Uterus (tissue), 4 donors: Measurements from ENCODE around the gene CLOCK. TPM values are rescaled to one million over a fixed set of nuclear protein-coding genes. Genes with fewer than 3 reads are reported as not detected.

Experiments
- DNase-seq, 2 donors: peaks; one replicate each; pipeline ENCODE4 v3.0.0-alpha.2; 2019 to 2020
- H3K27ac ChIP-seq, 2 donors: fragments of 200-600 bp; sonication (generic); 1 replicate in 1 of 2; 2 replicates in 1 of 2; pipeline ENCODE4 v1.5.1; 2016 to 2018
- H3K27me3 ChIP-seq, 2 donors: fragments of 200-600 bp; sonication (generic); one replicate each; pipeline ENCODE4 v1.5.1; 2018 to 2019; ENCODE audit warnings: control low read depth in 1 of 2
- H3K36me3 ChIP-seq, 2 donors: fragments of 200-600 bp; sonication (generic); one replicate each; pipeline ENCODE4 v1.5.1; 2019; ENCODE audit warnings: control low read depth in 1 of 2
- H3K4me1 ChIP-seq, 2 donors: fragments of 200-600 bp; sonication (generic); one replicate each; pipeline ENCODE4 v1.5.1; 2018 to 2019; ENCODE audit warnings: control low read depth in 1 of 2
- H3K4me3 ChIP-seq, 2 donors: fragments of 200-600 bp; sonication (generic); 1 replicate in 1 of 2; 2 replicates in 1 of 2; pipeline ENCODE4 v1.5.1; 2018 to 2019; ENCODE audit warnings: mild to moderate bottlenecking in 1 of 2
- H3K9me3 ChIP-seq, 2 donors: fragments of 200-600 bp; sonication (generic); one replicate each; pipeline ENCODE4 v1.5.1; 2019; ENCODE audit warnings: control low read depth in 1 of 2
- POLR2A ChIP-seq, 2 donors: fragments of 450-650 bp; IDR thresholded peaks; one replicate each; pipeline ENCODE4 v1.6.1; 2016; ENCODE audit warnings: antibody characterized with exemption in 2 of 2, mild to moderate bottlenecking in 1 of 2, moderate library complexity in 1 of 2
- intact Hi-C: fragments of 100-400 bp; cut with DNase I; formaldehyde crosslinking; loops from one replicate; pipeline ENCODE4 v1.15.1; 2023; ENCODE audit warnings: low total_unique reads
- total RNA-seq, 4 donors: library from RNA; depleted of rRNA in 3 of 4; stranded (reverse); fragments of >200 nt in 3 of 4; gene quantifications; one replicate each; pipeline versions ENCODE4 v1.1.0 to v1.2.4, GENCODE V29; 2014 to 2023
- TF ChIP-seq, protein P1 (sequence below), 4 experiments: fragments of 200-600 bp in 2 of 4; fragments of 450-650 bp in 2 of 4; sonication (generic) in 2 of 4; IDR thresholded peaks; one replicate each; pipeline ENCODE4 v1.5.1; 2016 to 2019; ENCODE audit warnings: antibody characterized with exemption in 4 of 4, mild to moderate bottlenecking in 2 of 4, moderate library complexity in 1 of 4
- donor health status: DM: yes; HTN: yes; CAD: no.

Gene CLOCK
- total RNA-seq, 4 donors from 2014 or later, result 13.3 to 60.3 (median 29.1) TPM

DNA sequence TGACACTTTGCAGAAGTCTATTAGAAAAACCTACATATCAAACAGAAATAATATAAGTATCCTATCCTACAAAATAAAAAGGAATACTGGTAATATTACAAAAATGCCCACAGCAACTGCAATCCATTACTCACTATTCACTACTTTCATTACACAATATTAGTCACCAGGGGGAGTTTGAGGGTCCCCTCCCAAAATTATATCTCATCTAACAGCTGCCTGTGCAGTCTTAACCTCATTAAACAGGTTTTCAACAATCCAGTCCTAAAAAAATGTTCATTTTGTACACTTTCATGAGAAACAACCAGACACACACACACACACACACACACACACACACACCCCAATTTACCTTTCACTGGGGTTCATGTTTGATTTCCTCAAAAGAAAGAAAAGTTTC is 2.9 kb downstream of the CLOCK start:
- no peak for TF ChIP-seq POLR2A (IDR thresholded peaks at IDR 0.05)
- TF ChIP-seq, protein P1, sequence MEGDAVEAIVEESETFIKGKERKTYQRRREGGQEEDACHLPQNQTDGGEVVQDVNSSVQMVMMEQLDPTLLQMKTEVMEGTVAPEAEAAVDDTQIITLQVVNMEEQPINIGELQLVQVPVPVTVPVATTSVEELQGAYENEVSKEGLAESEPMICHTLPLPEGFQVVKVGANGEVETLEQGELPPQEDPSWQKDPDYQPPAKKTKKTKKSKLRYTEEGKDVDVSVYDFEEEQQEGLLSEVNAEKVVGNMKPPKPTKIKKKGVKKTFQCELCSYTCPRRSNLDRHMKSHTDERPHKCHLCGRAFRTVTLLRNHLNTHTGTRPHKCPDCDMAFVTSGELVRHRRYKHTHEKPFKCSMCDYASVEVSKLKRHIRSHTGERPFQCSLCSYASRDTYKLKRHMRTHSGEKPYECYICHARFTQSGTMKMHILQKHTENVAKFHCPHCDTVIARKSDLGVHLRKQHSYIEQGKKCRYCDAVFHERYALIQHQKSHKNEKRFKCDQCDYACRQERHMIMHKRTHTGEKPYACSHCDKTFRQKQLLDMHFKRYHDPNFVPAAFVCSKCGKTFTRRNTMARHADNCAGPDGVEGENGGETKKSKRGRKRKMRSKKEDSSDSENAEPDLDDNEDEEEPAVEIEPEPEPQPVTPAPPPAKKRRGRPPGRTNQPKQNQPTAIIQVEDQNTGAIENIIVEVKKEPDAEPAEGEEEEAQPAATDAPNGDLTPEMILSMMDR (IDR thresholded peaks at IDR 0.05), result no peak
- no peak overlapping the region for H3K27ac ChIP-seq
- H3K36me3 ChIP-seq, result no peaks in the 10 kb centered on the region
- no peaks in the 10 kb centered on the region for H3K4me1 ChIP-seq
- no peaks in the 10 kb centered on the region for H3K9me3 ChIP-seq
- no peak overlapping the region for H3K4me3 ChIP-seq
- intact Hi-C loops, result no loop called here
- no peaks in the 10 kb centered on the region for H3K27me3 ChIP-seq
- DNase-seq, result no peak

- Histone ChIP-seq H3K9me3 (no peaks in the 10 kb centered on the region), H3K27ac (no peak overlapping the region), H3K4me1 (no peaks in the 10 kb centered on the region), H3K4me3 (no peak overlapping the region), H3K36me3 (no peaks in the 10 kb centered on the region), H3K27me3 (no peaks in the 10 kb centered on the region)
- TF ChIP-seq, protein P1 (IDR thresholded peaks at IDR 0.05), result no peak
- no peak for TF ChIP-seq POLR2A (IDR thresholded peaks at IDR 0.05)
- intact Hi-C loops, result no loop called here
- no peak for DNase-seq
Observed at GRCh38 chr4:55540271-55540670, 6.4 kb downstream of the CLOCK start.

DNA sequence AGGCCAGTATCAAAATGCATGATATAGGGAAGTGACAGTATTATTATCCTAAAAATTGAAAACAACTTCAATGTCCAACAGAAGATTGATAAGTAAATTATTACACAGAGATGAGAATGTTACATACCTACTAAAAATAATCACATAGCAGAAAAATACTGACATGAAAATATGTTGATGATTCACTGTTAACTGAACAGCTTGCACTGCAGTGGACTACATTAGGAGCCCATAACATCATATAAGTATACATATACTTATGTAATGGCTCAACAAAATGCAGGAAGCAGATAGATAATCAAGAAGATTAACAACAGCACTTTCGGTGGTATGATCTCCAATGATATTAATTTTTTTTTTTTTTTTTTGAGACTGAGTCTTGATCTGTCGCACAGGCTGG is 7.1 kb downstream of the CLOCK start:
- Histone ChIP-seq H3K4me1 (no peaks in the 10 kb centered on the region), H3K27ac (no peak overlapping the region), H3K9me3 (no peaks in the 10 kb centered on the region), H3K36me3 (no peaks in the 10 kb centered on the region), H3K27me3 (no peaks in the 10 kb centered on the region), H3K4me3 (no peak overlapping the region)
- intact Hi-C loops, result no loop called here
- TF ChIP-seq, protein P1 (IDR thresholded peaks at IDR 0.05), result no peak
- TF ChIP-seq POLR2A (IDR thresholded peaks at IDR 0.05), result no peak
- DNase-seq, result no peak

- no peak overlapping the region for H3K4me3 ChIP-seq
- H3K27me3 ChIP-seq, result no peaks in the 10 kb centered on the region
- intact Hi-C loops, result no loop called here
- no peak overlapping the region for H3K27ac ChIP-seq
- no peak for DNase-seq
- H3K36me3 ChIP-seq, result no peaks in the 10 kb centered on the region
- H3K9me3 ChIP-seq, result no peaks in the 10 kb centered on the region
- TF ChIP-seq, protein P1 (IDR thresholded peaks at IDR 0.05), result no peak
- TF ChIP-seq POLR2A (IDR thresholded peaks at IDR 0.05), result no peak
- H3K4me1 ChIP-seq, result no peaks in the 10 kb centered on the region
Observed at GRCh38 chr4:55538531-55538930, 8.2 kb downstream of the CLOCK start.

- DNase-seq, result no peak
- no peaks in the 10 kb centered on the region for H3K4me1 ChIP-seq
- TF ChIP-seq, protein P1 (IDR thresholded peaks at IDR 0.05), result no peak
- TF ChIP-seq POLR2A (IDR thresholded peaks at IDR 0.05), result no peak
- H3K4me3 ChIP-seq, result no peak overlapping the region
- H3K9me3 ChIP-seq, result peaks cover 0 to 3% of the 10 kb centered on the region in 2 donors
- no peaks in the 10 kb centered on the region for H3K27me3 ChIP-seq
- H3K27ac ChIP-seq, result no peak overlapping the region
- no peaks in the 10 kb centered on the region for H3K36me3 ChIP-seq
- intact Hi-C loops, result no loop called here
Observed at GRCh38 chr4:55534306-55534705, 12.4 kb downstream of the CLOCK start.
